ENCODE results near the gene PHTF1.

Gene PHTF1

GRCh38 chr1:113648478-113648877, 110.8 kb downstream of the PHTF1 start:
- no peaks in the 10 kb centered on the region for H3K9me2 ChIP-seq (ENCODE audit: low read depth, low read length)
- no peaks in the 10 kb centered on the region for H3K27me3 ChIP-seq (ENCODE audit: insufficient read depth, low read length)
- H3K79me2 ChIP-seq (ENCODE audit: insufficient read depth, low read length), result no peaks in the 10 kb centered on the region
- H3K36me3 ChIP-seq (ENCODE audit: insufficient read depth, low read length), result no peaks in the 10 kb centered on the region
- H3F3A ChIP-seq (ENCODE audit: insufficient read depth, low read length), result no peaks in the 10 kb centered on the region
- no peaks in the 10 kb centered on the region for H3K9me3 ChIP-seq (ENCODE audit: low read length)
- no peak overlapping the region for H3K4me3 ChIP-seq (ENCODE audit: low read depth, low read length, poor library complexity, severe bottlenecking)
- H3K4me2 ChIP-seq (ENCODE audit: low read length), result no peak overlapping the region
- H3K27ac ChIP-seq (ENCODE audit: low read depth, low read length, poor library complexity, severe bottlenecking), result no peak overlapping the region
- no peak for TF ChIP-seq EZH2 (IDR thresholded peaks at IDR 0.05; ENCODE audit: borderline replicate concordance, low read length)
- TF ChIP-seq, protein P1, sequence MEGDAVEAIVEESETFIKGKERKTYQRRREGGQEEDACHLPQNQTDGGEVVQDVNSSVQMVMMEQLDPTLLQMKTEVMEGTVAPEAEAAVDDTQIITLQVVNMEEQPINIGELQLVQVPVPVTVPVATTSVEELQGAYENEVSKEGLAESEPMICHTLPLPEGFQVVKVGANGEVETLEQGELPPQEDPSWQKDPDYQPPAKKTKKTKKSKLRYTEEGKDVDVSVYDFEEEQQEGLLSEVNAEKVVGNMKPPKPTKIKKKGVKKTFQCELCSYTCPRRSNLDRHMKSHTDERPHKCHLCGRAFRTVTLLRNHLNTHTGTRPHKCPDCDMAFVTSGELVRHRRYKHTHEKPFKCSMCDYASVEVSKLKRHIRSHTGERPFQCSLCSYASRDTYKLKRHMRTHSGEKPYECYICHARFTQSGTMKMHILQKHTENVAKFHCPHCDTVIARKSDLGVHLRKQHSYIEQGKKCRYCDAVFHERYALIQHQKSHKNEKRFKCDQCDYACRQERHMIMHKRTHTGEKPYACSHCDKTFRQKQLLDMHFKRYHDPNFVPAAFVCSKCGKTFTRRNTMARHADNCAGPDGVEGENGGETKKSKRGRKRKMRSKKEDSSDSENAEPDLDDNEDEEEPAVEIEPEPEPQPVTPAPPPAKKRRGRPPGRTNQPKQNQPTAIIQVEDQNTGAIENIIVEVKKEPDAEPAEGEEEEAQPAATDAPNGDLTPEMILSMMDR (IDR thresholded peaks at IDR 0.05; ENCODE audit: low read length), result no peak
- H3K9ac ChIP-seq (ENCODE audit: low read length), result no peak overlapping the region
- no peaks in the 10 kb centered on the region for H3K4me1 ChIP-seq (ENCODE audit: insufficient read depth, low read length, severe bottlenecking)
- no peaks in the 10 kb centered on the region for H4K20me1 ChIP-seq (ENCODE audit: insufficient read depth, low read length)
- H2AFZ ChIP-seq (ENCODE audit: low read length), result no peak overlapping the region

DNA sequence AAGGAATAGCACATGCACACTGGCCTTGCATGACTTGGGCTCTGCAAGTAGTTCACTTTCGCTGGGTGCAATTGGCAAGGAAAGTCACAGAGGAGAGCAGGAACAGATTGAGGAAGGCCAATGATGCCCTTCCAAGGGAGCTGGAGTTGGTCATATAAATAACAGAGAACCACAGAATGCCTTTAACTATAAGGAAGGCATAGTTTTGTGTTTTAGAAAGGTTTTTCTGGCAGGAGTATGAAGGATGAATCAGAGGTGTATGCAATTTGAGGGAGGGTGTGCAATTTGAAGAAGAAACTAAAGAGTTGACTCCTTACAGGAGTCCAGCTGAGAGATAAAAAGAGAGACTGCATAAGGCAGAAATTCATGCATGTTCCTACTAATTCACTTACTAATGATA, 112.1 kb downstream of the PHTF1 start:
- no peaks in the 10 kb centered on the region for H3K9me3 ChIP-seq (ENCODE audit: low read length)
- no peak overlapping the region for H3K4me3 ChIP-seq (ENCODE audit: low read depth, low read length, poor library complexity, severe bottlenecking)
- no peaks in the 10 kb centered on the region for H3K27me3 ChIP-seq (ENCODE audit: insufficient read depth, low read length)
- H2AFZ ChIP-seq (ENCODE audit: low read length), result no peak overlapping the region
- no peak overlapping the region for H3K9ac ChIP-seq (ENCODE audit: low read length)
- no peaks in the 10 kb centered on the region for H3K36me3 ChIP-seq (ENCODE audit: insufficient read depth, low read length)
- H3K27ac ChIP-seq (ENCODE audit: low read depth, low read length, poor library complexity, severe bottlenecking), result no peak overlapping the region
- no peaks in the 10 kb centered on the region for H3K4me1 ChIP-seq (ENCODE audit: insufficient read depth, low read length, severe bottlenecking)
- H3K4me2 ChIP-seq (ENCODE audit: low read length), result no peak overlapping the region
- no peaks in the 10 kb centered on the region for H3K9me2 ChIP-seq (ENCODE audit: low read depth, low read length)
- no peaks in the 10 kb centered on the region for H3K79me2 ChIP-seq (ENCODE audit: insufficient read depth, low read length)
- no peaks in the 10 kb centered on the region for H4K20me1 ChIP-seq (ENCODE audit: insufficient read depth, low read length)
- TF ChIP-seq EZH2 (IDR thresholded peaks at IDR 0.05; ENCODE audit: borderline replicate concordance, low read length), result no peak
- TF ChIP-seq, protein P1 (IDR thresholded peaks at IDR 0.05; ENCODE audit: low read length), result no peak
- H3F3A ChIP-seq (ENCODE audit: insufficient read depth, low read length), result no peaks in the 10 kb centered on the region

Data from OCI-LY1 (cell line).